ENCODE data around the gene SUN5. TPM values are rescaled to one million over a fixed set of nuclear protein-coding genes. Genes with fewer than 3 reads are reported as not detected.

SUN5 gene
- total and polyA plus RNA-seq, 5 donors from 2014 or later: not detected

DNA sequence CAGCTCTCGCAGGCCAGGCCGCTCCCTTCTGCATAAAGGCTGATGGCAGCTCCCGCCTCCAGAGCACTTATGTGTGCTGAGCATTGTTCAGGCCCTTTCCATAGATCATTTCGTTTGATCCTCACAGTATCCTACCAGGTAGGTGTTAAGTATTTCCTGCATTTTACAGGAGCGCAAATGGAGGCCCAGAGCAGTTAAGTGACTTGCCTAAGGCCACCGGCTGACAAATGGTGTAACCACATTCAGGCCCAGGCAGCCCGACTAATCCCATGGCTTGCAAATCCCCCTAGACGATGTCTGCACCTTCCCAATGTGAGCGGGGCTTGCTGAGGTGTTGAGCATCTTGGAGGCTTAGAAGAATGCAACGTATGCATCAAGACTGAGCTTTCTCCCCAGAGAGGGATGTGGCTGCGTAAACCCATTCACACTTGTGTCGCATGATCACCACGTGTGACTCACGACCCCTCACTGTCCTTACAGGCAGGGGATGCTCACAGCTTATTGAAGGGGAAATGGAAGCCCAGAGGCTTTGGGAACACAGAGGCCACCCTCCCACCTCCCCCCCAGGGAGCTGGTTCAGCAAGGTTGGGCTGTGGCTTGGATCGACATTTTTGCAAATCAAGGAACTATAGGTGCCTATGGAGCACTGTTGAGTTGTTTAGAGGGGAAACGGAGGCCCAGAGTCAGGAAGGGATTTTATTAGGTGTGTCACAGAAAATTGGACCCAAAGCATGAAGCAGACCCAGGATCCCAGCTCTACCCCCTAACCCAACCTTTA, 10.3 kb upstream of the SUN5 start:
- H3K9me3 Mint-ChIP-seq: peaks cover 0 to 2% (median 0%) of the 10 kb centered on the region in 7 donors
- Histone ChIP-seq H3K4me1 (ENCODE audit: control insufficient read depth, insufficient read depth, low read length, poor library complexity, severe bottlenecking) (no peaks in the 10 kb centered on the region), H3K9me3 (ENCODE audit: control insufficient read depth in 2 of 2, low read length in 2 of 2) (no peaks in the 10 kb centered on the region), H3K27me3 (ENCODE audit: control insufficient read depth, insufficient read depth, low read length) (no peaks in the 10 kb centered on the region), H3K27ac (ENCODE audit: insufficient read depth, low read length, poor library complexity, severe bottlenecking) (no peak overlapping the region), H3K4me3 (ENCODE audit: low read depth, low read length) (no peak overlapping the region), H3K36me3 (ENCODE audit: control insufficient read depth, insufficient read depth, low read length) (no peaks in the 10 kb centered on the region)
- DNase-seq (no peak), ATAC-seq (ENCODE audit: low read depth in 2 of 2) (no peak)
- H3K4me1 Mint-ChIP-seq: peaks cover 0 to 7% (median 1%) of the 10 kb centered on the region in 4 donors
- peaks cover 8% of the 10 kb centered on the region for H3K27me3 Mint-ChIP-seq
- H3K27ac Mint-ChIP-seq: peak overlapping the region in 1 of 3 donors; percentile 93
- H3K36me3 Mint-ChIP-seq: no peaks in the 10 kb centered on the region
- no peak overlapping the region for H3K4me3 Mint-ChIP-seq

DNA sequence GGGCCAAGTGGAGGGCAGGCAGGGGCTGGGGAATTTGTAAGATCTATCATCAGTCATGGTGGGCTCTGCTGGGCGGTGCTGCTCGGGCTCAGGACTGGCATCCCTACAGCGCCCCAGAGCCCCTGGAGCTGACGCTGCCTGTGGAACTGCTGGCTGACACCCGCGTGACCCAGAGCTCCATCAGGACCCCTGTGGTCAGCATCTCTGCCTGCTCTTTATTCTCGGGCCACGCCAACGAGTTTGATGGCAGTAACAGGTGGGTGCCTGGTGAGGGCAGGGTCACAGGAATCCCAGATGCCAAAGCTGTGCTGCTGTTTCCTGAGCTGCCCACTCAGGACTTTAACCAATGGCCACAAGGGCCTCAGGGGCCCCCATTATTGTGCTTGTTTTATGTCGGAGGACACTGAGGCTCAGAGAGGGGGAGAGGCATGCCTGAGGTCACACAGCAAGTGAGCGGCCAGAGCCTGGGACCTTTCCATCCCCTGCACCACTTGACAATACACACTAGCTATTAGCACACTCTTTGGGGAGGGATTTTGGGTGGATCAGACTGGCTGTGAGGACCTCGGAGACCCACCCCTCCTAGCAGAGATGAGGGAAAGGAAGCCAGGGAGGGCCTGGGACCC, 9.6 kb upstream of the SUN5 start:
- Mint-ChIP-seq H3K36me3 (no peaks in the 10 kb centered on the region), H3K27me3 (peaks cover 8% of the 10 kb centered on the region), H3K4me3 (no peak overlapping the region), H3K4me1 (peaks cover 0 to 7% (median 2%) of the 10 kb centered on the region in 4 donors), H3K27ac (no peak overlapping the region), H3K9me3 (peaks cover 0 to 2% (median 0%) of the 10 kb centered on the region in 7 donors)
- no peaks in the 10 kb centered on the region for H3K4me1 ChIP-seq (ENCODE audit: control insufficient read depth, insufficient read depth, low read length, poor library complexity, severe bottlenecking)
- no peak overlapping the region for H3K4me3 ChIP-seq (ENCODE audit: low read depth, low read length)
- DNase-seq (no peak), ATAC-seq (ENCODE audit: low read depth in 2 of 2) (no peak)
- H3K27ac ChIP-seq (ENCODE audit: insufficient read depth, low read length, poor library complexity, severe bottlenecking): no peak overlapping the region
- no peaks in the 10 kb centered on the region for H3K27me3 ChIP-seq (ENCODE audit: control insufficient read depth, insufficient read depth, low read length)
- H3K36me3 ChIP-seq (ENCODE audit: control insufficient read depth, insufficient read depth, low read length): no peaks in the 10 kb centered on the region
- H3K9me3 ChIP-seq (ENCODE audit: control insufficient read depth in 2 of 2, low read length in 2 of 2): no peaks in the 10 kb centered on the region

GRCh38 chr20:33012327-33013189, 8.3 kb upstream of the SUN5 start:
- H3K4me1 ChIP-seq (ENCODE audit: control insufficient read depth, insufficient read depth, low read length, poor library complexity, severe bottlenecking): no peaks in the 10 kb centered on the region
- no peak overlapping the region for H3K4me3 Mint-ChIP-seq
- no peaks in the 10 kb centered on the region for H3K36me3 Mint-ChIP-seq
- no peaks in the 10 kb centered on the region for H3K9me3 ChIP-seq (ENCODE audit: control insufficient read depth in 2 of 2, low read length in 2 of 2)
- H3K9me3 Mint-ChIP-seq: peaks cover 0 to 1% (median 0%) of the 10 kb centered on the region in 7 donors
- H3K27me3 Mint-ChIP-seq: peaks cover 8% of the 10 kb centered on the region
- H3K4me3 ChIP-seq (ENCODE audit: low read depth, low read length): no peak overlapping the region
- H3K27ac Mint-ChIP-seq: no peak overlapping the region
- no peak for DNase-seq
- H3K36me3 ChIP-seq (ENCODE audit: control insufficient read depth, insufficient read depth, low read length): no peaks in the 10 kb centered on the region
- no peaks in the 10 kb centered on the region for H3K27me3 ChIP-seq (ENCODE audit: control insufficient read depth, insufficient read depth, low read length)
- ATAC-seq (ENCODE audit: low read depth in 2 of 2): no peak
- no peak overlapping the region for H3K27ac ChIP-seq (ENCODE audit: insufficient read depth, low read length, poor library complexity, severe bottlenecking)
- H3K4me1 Mint-ChIP-seq: peaks cover 0 to 7% (median 2%) of the 10 kb centered on the region in 4 donors

GRCh38 chr20:33010674-33011449, 6.6 kb upstream of the SUN5 start:
- no peak for DNase-seq
- H3K4me3 Mint-ChIP-seq: no peak overlapping the region

GRCh38 chr20:33010133-33010504, 5.9 kb upstream of the SUN5 start:
- H3K9me3 ChIP-seq (ENCODE audit: control insufficient read depth in 2 of 2, low read length in 2 of 2): peaks cover 2 to 5% of the 10 kb centered on the region in 2 experiments
- H3K4me1 Mint-ChIP-seq: peaks cover 0 to 9% (median 3%) of the 10 kb centered on the region in 4 donors
- no peak overlapping the region for H3K4me3 ChIP-seq (ENCODE audit: low read depth, low read length)
- H3K27me3 ChIP-seq (ENCODE audit: control insufficient read depth, insufficient read depth, low read length): no peaks in the 10 kb centered on the region
- no peaks in the 10 kb centered on the region for H3K4me1 ChIP-seq (ENCODE audit: control insufficient read depth, insufficient read depth, low read length, poor library complexity, severe bottlenecking)
- ATAC-seq (ENCODE audit: low read depth in 2 of 2) (no peak), DNase-seq (no peak)
- no peak overlapping the region for H3K27ac Mint-ChIP-seq
- no peak overlapping the region for H3K27ac ChIP-seq (ENCODE audit: insufficient read depth, low read length, poor library complexity, severe bottlenecking)
- H3K36me3 ChIP-seq (ENCODE audit: control insufficient read depth, insufficient read depth, low read length): no peaks in the 10 kb centered on the region
- no peak overlapping the region for H3K4me3 Mint-ChIP-seq
- H3K27me3 Mint-ChIP-seq: peaks cover 4% of the 10 kb centered on the region
- peaks cover 0 to 4% (median 0%) of the 10 kb centered on the region in 7 donors for H3K9me3 Mint-ChIP-seq
- no peaks in the 10 kb centered on the region for H3K36me3 Mint-ChIP-seq

More at GRCh38 chr20:33010674-33011449, 6.6 kb upstream of the SUN5 start:
- Histone ChIP-seq H3K36me3 (ENCODE audit: control insufficient read depth, insufficient read depth, low read length) (no peaks in the 10 kb centered on the region), H3K9me3 (ENCODE audit: control insufficient read depth in 2 of 2, low read length in 2 of 2) (no peaks in the 10 kb centered on the region), H3K27ac (ENCODE audit: insufficient read depth, low read length, poor library complexity, severe bottlenecking) (no peak overlapping the region), H3K4me1 (ENCODE audit: control insufficient read depth, insufficient read depth, low read length, poor library complexity, severe bottlenecking) (no peaks in the 10 kb centered on the region), H3K4me3 (ENCODE audit: low read depth, low read length) (no peak overlapping the region), H3K27me3 (ENCODE audit: control insufficient read depth, insufficient read depth, low read length) (no peaks in the 10 kb centered on the region)
- Mint-ChIP-seq H3K36me3 (no peaks in the 10 kb centered on the region), H3K27me3 (peaks cover 4% of the 10 kb centered on the region), H3K9me3 (no peaks in the 10 kb centered on the region), H3K27ac (no peak overlapping the region), H3K4me1 (peaks cover 0 to 4% (median under 1%) of the 10 kb centered on the region in 4 donors)
- no peak for ATAC-seq (ENCODE audit: low read depth in 2 of 2)

DNA sequence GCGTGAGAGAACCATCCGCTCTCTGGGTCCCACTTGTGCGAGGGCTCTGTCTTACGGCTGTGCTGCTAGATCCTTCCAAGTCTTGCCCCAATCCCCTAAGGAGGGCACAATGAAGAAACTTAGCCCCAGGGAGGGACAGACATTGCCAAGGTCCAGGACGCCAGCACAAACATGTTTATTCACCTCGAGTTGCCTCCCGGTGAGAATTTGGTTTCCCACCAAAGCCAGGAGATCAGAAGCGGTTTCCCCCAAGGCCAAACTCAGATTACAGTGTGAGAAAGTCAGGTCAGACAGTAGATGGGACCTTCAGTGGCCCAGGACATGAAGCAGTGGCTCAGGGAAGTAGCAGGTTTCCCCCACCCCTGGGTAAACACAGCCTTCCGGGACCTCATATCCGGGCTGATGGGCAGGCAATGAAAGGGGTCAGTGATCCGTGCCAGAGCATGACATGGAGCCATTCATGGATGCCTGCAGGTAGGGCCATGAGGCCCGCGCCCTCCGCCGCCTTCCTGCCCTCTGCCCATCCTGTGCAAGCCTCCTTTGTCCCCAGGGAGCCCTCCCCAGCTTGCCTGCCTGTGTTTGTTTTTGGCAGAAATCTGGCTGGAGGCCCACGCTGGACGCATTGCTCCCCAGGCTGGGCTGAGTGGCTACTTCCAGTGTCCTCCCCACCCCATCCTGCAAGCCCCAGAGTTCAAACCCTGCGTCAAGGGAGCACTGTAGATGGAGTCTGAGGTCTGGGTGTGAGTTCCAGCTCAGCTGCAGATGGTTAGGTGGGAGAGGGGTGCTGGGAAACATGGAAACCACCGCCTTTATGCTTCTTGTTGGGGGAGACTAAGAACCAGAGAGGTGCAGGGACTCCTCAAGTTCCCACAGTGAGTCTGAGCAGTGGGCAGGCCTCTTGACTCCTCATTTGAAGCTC, 5.2 kb upstream of the SUN5 start:
- Mint-ChIP-seq H3K9me3 (peaks cover 0 to 4% (median 0%) of the 10 kb centered on the region in 7 donors), H3K27me3 (peaks cover 4% of the 10 kb centered on the region), H3K4me3 (no peak overlapping the region), H3K27ac (peak overlapping the region in 1 of 3 donors; percentile 79), H3K4me1 (peaks cover 0 to 10% (median 4%) of the 10 kb centered on the region in 4 donors), H3K36me3 (no peaks in the 10 kb centered on the region)
- Histone ChIP-seq H3K36me3 (ENCODE audit: control insufficient read depth, insufficient read depth, low read length) (no peaks in the 10 kb centered on the region), H3K4me3 (ENCODE audit: low read depth, low read length) (no peak overlapping the region), H3K4me1 (ENCODE audit: control insufficient read depth, insufficient read depth, low read length, poor library complexity, severe bottlenecking) (no peaks in the 10 kb centered on the region), H3K9me3 (ENCODE audit: control insufficient read depth in 2 of 2, low read length in 2 of 2) (peaks cover 2 to 6% of the 10 kb centered on the region in 2 experiments), H3K27ac (ENCODE audit: insufficient read depth, low read length, poor library complexity, severe bottlenecking) (no peak overlapping the region), H3K27me3 (ENCODE audit: control insufficient read depth, insufficient read depth, low read length) (no peaks in the 10 kb centered on the region)
- DNase-seq (no peak), ATAC-seq (ENCODE audit: low read depth in 2 of 2) (no peak)
